ENCODE measurements around the gene TFAM.

Gene TFAM

GRCh38 chr10:58436071-58436470 is 50.9 kb downstream of the TFAM start:
- no peak for DNase-seq

DNA sequence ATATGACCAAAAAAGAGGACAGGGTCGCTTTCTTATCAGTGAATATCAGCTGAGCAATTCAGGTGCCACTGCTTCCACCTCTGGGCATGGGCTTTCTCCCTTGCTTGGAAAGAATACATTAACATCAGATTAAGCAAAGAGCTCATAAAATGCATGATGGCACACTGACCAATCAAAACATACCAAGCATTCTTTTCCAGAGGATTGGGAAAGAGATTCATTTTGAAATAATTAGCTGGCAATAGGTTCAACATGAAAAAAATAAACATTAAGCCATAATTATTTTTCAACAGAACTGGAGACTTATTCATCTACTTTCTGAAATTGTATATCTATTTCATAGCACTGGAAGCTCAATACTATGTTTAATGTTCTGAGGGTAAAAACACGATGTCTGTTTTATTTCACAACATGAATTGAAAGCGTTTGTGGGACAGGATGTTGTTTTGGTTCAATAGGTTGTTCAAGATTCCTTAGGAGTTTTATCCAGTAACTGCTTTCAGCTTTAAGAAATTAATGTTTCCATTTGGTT is 53.2 kb downstream of the TFAM start:
- DNase-seq, result no peak

DNA sequence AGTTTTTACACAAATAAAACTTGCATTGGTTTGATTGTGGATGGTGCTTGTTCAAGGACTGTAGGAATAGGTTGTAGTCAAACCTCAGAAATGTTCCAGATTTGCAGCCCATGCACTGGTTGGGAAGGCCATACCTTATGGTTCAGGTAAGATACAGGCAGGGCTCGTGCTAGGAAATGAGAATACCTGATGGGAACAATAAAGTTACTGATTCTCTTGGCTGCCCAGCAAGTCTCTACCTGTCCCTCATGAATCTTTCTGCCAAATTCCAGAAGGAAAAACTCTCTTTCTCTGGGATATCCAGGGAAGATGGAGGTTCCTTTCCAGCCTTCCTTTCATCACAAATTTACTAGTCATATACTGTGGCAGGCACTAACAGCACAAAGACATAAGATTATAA is 53.8 kb downstream of the TFAM start:
- DNase-seq, result no peak

GRCh38 chr10:58439632-58440364 is 54.6 kb downstream of the TFAM start:
- no peak for DNase-seq

- DNase-seq, result no peak
These were observed 55.3 kb downstream of the TFAM start for GRCh38 chr10:58440484-58440883.

DNA sequence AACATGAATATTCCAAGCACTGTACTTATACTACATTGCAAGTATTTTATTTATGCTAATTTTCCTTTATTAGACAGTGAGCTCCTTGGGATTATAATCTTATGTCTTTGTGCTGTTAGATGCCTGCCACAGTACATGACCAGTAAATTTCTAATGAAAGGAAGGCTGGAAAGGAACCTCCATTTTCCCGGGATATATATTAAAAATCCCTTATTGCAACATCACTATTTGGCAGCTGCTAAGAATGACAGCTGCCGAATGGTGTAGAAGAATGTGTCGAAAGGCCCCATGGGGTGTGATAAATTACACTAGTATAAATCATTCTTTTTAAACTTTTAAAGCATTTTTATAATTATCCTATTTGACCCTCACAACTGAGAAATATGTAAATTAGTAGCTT is 59.1 kb downstream of the TFAM start:
- no peak for DNase-seq

GRCh38 chr10:58444876-58445275 is 59.7 kb downstream of the TFAM start:
- DNase-seq, result no peak

DNA sequence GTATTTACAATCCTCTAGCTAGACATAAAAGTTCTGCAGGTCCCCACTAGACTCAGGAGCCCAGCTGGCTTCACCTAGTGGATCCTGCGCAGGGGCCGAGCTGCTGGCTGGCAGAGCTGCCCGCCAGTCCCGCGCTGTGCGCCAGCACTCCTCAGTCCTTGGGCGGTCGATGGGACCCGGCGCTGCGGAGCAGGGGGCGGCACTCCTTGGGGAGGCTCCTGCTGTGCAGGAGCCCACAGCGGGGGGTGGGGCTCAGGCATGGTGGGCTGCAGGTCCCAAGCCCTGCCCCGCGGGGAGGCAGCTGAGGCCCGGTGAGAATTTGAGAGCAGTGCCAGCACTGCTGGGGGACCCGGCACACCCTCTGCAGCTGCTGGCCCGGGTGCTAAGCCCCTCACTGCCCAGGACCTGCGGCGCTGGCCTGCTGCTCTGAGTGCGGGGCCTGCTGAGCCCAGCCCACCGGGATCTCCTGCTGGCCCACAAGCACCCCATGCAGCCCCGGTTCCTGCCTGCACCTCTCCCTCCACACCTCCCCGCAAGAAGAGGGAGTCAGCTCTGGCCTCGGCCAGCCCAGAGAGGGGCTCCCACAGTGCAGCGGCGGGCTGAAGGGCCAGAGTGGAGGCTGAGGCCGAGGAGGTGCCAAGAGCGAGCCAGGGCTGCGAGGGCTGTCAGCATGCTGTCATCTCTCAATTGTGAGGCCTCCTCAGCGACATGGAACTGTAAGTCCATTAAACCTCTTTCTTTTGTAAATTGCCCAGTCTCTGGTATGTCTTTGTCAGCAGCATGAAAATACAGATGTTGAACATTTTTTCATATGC is 63.1 kb downstream of the TFAM start:
- peak; percentile 7 for DNase-seq

Measured in activated gamma-delta T cell (primary cell).